Stimulated activated CD8-positive, alpha-beta memory T cell treated with anti-CD3 and anti-CD28 coated beads, Interleukin-15, amount 100 ng/mL, for 48 hours (primary cell): ENCODE results near the gene RBBP9.
"Not testable (repeated sequence)": the region's sequence is repeated elsewhere in the genome, so short reads cannot be mapped to it uniquely, and the experiment has no call there.

Source experiments
- DNase-seq, 2 donors: peaks; one replicate each; pipeline ENCODE4 v3.0.0-alpha.2; 2020; ENCODE audit warnings: low read depth in 2 of 2

The RBBP9 gene

DNA sequence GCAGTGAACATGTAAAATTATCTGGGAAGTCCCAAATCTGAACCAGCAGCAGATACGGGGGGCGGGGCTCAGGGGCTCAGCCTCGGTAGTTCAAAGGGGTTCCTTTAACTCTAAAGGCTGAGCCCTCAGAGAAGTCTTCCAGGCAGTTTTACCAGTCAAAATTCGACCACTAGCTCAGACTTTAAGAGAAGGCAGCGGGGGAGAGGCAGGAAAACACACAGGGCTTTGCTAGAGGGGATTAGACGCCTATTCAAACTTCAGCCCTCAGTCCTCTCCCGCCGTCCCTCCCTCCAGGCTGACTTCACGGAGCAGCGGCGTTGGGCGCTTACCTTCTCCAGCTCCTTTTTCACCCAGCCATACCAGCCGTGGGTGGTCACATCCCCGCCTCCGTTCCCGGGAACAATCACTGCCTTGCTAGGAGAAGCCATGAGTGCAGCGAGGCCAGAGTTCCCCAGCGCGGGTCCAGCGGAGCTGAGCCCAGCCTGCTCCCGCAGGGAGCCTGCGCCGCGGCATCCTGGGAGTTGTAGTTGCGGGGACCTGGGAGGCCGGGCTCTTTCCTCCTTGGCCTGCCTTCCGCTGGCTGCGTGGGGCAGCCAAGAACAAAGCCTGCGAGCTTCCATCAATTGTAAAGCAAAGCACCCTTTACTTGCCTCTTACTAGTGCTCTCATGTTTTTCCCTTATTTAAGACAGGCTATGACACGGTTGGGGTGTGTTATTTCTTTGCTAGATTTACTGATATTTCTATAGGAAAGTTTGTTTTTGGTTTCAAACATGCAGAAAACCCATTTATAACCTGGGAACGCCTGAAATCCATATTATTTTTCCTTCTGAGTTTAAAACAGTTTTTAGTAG is at the start of gene RBBP9:
RBBP9 (minus strand) TSS at position 486 of the 853 bp plus-strand sequence; CDS start at position 428, 58 bp downstream.
- DNase-seq: peak; percentile 73 to 75

GRCh38 chr20:18545566-18545965 is 48.5 kb upstream of the RBBP9 start:
- no peak for DNase-seq

GRCh38 chr20:18543932-18544331 is 46.9 kb upstream of the RBBP9 start:
- DNase-seq: no peak

DNA sequence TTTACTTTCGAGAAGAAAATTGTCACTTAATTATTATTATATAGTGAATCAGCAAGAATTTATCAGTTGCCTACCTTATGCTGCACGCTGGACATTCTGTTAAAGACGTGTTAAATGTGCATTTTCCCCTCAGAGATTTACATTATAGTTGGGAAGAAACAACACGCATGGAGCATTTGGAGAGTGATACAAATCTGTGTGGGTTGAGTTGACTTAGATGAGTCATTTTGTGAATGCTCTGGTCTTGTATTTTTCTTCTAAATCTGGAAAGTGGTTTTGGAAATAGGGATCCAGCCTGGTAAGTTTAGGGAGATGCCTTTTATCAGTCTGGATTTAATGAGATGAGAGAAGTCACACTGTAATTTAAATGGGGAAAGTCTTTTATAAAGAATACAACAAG is 46.2 kb upstream of the RBBP9 start:
- DNase-seq: no peak

- no peak for DNase-seq
Observed at GRCh38 chr20:18541741-18542140, 44.7 kb upstream of the RBBP9 start.

- no peak for DNase-seq
Observed at GRCh38 chr20:18537651-18538050, 40.6 kb upstream of the RBBP9 start.

DNA sequence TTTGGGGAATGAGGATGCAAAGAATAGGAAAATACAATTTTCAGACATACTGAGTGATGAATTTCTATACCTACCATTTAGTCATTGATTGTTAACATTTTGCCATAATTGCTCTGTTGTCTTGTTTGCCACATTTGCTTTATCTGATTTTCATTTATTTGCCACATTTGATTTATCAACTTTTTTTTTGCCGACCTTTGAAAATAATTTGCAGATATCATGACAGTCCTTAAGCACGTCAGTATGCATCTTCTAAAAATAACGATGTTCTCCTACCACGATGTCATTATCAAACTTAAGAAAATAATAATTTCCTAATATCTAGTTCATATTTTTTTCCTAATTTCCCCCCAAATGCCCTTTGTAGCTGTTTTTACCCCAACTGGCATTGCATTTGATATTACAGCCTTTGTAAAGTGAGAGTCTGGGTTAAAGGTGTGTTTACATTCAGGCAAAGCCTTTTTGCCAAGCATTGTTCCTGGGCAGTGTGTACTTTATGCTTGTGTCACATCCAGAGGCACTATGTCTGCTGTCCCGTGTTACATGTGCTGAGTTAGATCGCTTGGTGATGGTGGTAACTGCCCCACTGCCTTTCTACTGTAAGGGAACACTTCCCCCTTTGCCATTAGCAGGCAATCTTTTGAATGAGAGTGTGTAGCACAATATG is 37.1 kb upstream of the RBBP9 start:
- no peak for DNase-seq

DNA sequence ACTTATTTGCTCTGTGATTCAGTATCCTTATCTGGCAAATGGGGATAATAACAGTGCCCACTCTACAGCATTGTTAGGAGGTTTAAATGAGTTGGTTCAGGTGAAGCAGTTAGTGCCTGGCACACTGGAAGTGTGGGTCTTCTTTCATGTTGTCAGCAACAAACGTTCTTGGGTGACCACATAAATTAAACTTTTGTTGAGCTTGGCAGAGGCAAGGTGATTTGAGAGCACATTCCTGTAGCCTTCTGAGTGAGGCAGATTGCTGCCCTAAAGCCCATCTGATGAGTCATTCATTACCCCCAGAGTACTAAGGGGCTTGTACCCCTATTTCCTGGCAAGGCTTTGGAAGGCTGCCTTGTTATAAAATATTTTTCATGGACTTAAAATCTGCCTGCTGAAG is 36.5 kb upstream of the RBBP9 start:
- DNase-seq: no peak

DNA sequence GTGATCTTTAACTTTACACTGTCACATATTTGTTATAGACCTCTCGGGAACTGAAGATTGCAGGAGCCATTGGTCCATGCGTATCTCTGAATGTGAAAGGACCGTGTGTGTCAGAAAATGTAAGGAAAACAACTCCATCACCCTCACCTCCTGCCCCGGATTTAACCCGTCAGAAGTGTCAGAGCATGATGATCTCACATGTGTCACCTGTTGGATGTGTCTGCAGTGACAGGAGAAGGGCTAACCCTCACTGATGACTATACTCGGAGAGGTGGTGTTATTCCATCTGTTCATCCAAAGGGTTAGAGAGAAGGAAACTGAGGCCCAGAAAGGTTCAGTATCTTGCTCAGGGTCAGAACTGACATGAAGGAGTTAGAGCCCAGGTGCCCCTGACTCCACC is 35.6 kb upstream of the RBBP9 start:
- no peak for DNase-seq

DNA sequence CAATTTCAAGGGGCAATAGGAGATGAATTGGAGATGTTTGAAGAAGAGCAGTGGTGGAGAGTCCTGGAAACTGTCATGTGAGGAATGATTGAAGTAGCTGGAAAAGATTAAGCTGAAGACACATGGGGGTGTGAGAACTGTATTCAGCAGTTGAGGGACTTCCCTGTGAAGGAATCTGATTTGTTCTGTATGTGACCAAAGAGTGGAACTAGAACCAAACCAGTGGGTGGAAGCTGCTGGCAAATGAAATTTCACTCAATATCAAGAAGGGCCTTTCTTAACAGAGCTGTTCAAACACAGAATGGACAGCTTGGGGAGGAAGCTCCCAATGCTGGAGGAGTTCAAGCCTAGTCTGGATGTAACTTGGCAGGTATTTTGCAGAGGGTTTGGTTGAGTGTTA is 32.0 kb upstream of the RBBP9 start:
- no peak for DNase-seq

DNA sequence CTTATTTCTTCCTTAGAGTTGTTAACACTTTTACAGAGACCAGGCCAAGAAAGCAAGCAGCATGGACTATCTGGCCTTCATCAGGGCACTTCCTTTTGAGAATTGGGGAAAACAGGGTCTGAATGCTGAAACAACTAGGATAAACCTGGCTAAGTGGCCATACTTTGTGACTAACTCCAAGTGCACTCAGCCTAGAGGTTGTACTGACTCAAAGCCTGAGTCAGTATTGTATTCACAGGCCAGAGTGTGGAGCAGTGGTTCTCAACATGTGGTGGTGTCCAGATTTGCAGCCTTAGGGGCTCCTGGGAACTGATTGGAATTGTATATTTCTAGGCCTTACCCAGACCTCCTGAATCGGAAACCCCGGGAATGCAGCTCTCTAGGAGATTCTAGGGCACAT is 30.8 kb upstream of the RBBP9 start:
- no peak for DNase-seq

GRCh38 chr20:18527339-18527738 is 30.3 kb upstream of the RBBP9 start:
- no peak for DNase-seq

GRCh38 chr20:18526761-18527160 is 29.7 kb upstream of the RBBP9 start:
- not testable (repeated sequence) for DNase-seq

DNA sequence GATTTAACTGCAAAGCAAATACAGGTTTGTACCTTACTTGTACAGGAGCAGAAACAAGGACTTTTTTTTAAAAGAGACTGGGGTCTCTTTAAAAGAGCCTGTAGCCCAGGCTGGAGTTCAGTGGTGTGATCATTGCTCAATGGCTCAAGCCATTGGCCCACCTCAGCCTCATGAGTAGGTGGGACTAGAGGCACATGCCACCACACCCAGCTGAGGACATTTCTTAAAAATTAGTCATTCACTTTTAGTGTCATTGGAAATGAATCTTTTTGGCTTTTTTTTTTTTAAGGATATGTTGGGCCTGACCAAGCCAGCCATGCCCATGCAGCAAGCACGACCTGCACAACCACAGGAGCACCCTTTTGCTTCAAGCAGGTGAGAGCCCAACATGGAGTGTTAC is 27.6 kb upstream of the RBBP9 start:
- DNase-seq: no peak

GRCh38 chr20:18523066-18523465 is 26.0 kb upstream of the RBBP9 start:
- no peak for DNase-seq

- DNase-seq: not testable (repeated sequence)
Observed at GRCh38 chr20:18522066-18522465, 25.0 kb upstream of the RBBP9 start.

DNA sequence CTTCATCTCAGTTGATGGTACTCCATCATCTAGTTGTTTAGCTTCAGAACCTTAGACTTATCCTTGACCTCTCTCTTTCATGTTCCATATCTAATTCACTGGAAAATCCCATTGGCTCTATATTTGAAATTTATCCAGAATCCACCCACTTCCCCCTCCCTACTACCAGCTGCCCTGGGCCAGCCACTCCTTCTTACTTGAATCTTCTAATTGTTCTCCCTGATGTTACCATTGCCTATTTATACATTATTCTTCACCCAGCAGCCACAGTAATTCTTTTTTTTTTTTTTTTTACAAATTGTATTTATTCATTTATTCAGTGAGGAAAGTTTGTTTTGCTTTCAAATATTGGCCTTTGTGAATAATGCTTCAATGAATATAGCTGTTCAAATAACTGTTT is 18.9 kb upstream of the RBBP9 start:
- DNase-seq: no peak

- no peak for DNase-seq
Observed at GRCh38 chr20:18514127-18514526, 17.1 kb upstream of the RBBP9 start.

DNA sequence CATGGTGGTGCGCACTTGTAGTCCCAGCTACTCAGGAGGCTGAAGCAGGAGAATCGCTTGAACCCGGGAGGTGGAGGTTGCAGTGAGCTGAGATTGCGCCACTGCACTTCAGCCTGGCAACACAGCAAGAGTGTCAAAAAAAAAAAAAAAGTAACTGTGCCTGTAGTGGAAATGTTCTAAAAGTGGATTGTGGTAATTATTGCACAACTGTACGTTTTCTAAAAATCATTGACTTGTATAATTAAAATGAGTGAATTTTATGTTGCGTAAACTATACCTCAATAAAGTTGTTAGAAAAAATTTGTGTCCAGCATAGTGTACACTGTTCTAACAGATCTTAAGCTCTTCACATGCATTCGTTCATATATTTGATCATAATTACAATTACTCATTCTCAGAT is 16.2 kb upstream of the RBBP9 start:
- DNase-seq: no peak

DNA sequence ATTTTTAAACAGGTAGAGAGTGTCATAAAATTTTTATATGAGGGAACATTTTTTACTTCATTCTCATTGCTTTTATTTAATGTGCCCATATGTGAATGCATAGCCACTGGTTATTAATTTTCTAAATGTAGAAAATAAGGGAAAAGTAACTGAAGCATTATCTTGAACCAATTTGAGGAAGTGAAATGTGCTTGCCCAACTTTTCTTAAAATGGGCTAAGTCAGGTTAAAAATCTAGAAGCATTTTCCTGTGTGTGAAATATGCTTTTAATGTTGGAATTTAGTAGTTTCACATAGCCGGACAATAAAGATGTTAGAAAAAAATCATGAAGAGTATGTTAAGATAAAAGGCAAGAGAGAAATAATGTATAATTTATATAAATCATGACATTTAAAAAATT is 14.5 kb upstream of the RBBP9 start:
- no peak for DNase-seq

- peak; percentile 96 to 99 for DNase-seq
Observed at GRCh38 chr20:18507218-18508191, 10.5 kb upstream of the RBBP9 start, which contains the start of gene SEC23B. Gene SEC23B, plus strand, starts transcription at chr20:18507940. Its CDS starts 2,896 bp downstream, at chr20:18510836.

GRCh38 chr20:18506744-18507143 is 9.7 kb upstream of the RBBP9 start:
- no peak for DNase-seq
